HCT116 (cell line): ENCODE measurements around the gene C1QL4. TPM values are rescaled to one million over a fixed set of nuclear protein-coding genes. Genes with fewer than 3 reads are reported as not detected.

Experiments
- ATAC-seq: fragments of 200-7000 bp; cut with Tn5 transposase; 2 replicates; pipeline ENCODE4 v1.9.1; 2020; ENCODE audit warnings: mild to moderate bottlenecking, moderate library complexity
- BruUV-seq: library from RNA; stranded (reverse); fragments of 400-500 nt; replicated peaks from 2 replicates; lab custom pipeline; 2021; lab: Mats Ljungman, UMichigan
- CTCF ChIA-PET: fragments of 300-600 bp; sonication (Branson Sonifier 250); formaldehyde crosslinking; loops from one replicate; lab custom pipeline; 2021; ENCODE audit warnings: antibody characterized with exemption; lab: Charles Lee
- POLR2A ChIA-PET: fragments of 300-600, 350-600 bp; sonication (Branson Sonifier 250); formaldehyde crosslinking; loops from one replicate; lab custom pipeline; 2021; ENCODE audit warnings: antibody characterized with exemption; lab: Charles Lee
- RAD21 ChIA-PET, 2 experiments: fragments of 300-600 bp; sonication (Branson Sonifier 250); formaldehyde crosslinking; loops; one replicate each; lab custom pipeline; 2023; ENCODE audit warnings: low total read pairs in 2 of 2; ENCODE audit not compliant: uncharacterized antibody in 2 of 2, unreplicated experiment in 2 of 2, low non-redundant PET in 1 of 2; lab: Charles Lee
- DNase-seq: peaks from one replicate; pipeline ENCODE4 v3.0.0-alpha.2; 2010; ENCODE audit warnings: low read depth, low spot score
- H2AFZ ChIP-seq: fragments of 200-600 bp; shearing (Covaris generic), sonication (generic); 2 replicates; pipeline ENCODE4 v1.6.1; 2017; ENCODE audit warnings: low read depth, mixed run types, mixed read lengths, antibody characterized with exemption, low read length; ENCODE audit not compliant: poor library complexity, severe bottlenecking
- H3K27ac ChIP-seq: 2 replicates; pipeline ENCODE4 v1.5.1; 2012; ENCODE audit warnings: low read depth, low read length
- H3K27me3 ChIP-seq: fragments of 200-600 bp; sonication (generic); 2 replicates; pipeline ENCODE4 v1.6.1; 2016; ENCODE audit warnings: mixed run types, low read length, mixed read lengths; ENCODE audit not compliant: insufficient read depth
- H3K36me3 ChIP-seq, 2 experiments: fragments of 200-500 bp in 1 of 2; fragments of 200-600 bp in 1 of 2; sonication (Bioruptor generic) in 1 of 2; sonication (generic) in 1 of 2; 2 replicates each; pipeline versions ENCODE4 v1.5.1 to v1.6.1; 2014 to 2016; ENCODE audit warnings: low read length in 2 of 2, inconsistent platforms in 1 of 2, mixed read lengths in 1 of 2, mixed run types in 1 of 2; ENCODE audit not compliant: insufficient read depth in 2 of 2, control insufficient read depth in 1 of 2
- H3K4me1 ChIP-seq, 2 experiments: fragments of 200-600 bp in 1 of 2; sonication (generic) in 1 of 2; 2 replicates each; pipeline versions ENCODE4 v1.5.1 to v1.6.1; 2012 to 2017; ENCODE audit warnings: low read length in 2 of 2, inconsistent platforms in 1 of 2, mild to moderate bottlenecking in 1 of 2, mixed read lengths in 1 of 2, mixed run types in 1 of 2, moderate library complexity in 1 of 2; ENCODE audit not compliant: insufficient read depth in 2 of 2, control insufficient read depth in 1 of 2
- H3K4me2 ChIP-seq: fragments of 200-600 bp; sonication (generic); 2 replicates; pipeline ENCODE4 v1.6.1; 2017; ENCODE audit warnings: mixed run types, low read length, mixed read lengths
- H3K4me3 ChIP-seq, 2 experiments: fragments of 200-600 bp in 1 of 2; sonication (generic) in 1 of 2; replicated peaks in 1 of 2; 2 replicates each; pipeline ENCODE4 v1.5.1; 2011 to 2016; ENCODE audit warnings: low read length in 2 of 2, control low read depth in 1 of 2, low read depth in 1 of 2, mild to moderate bottlenecking in 1 of 2, mixed read lengths in 1 of 2, mixed run types in 1 of 2
- H3K79me2 ChIP-seq: fragments of 200-600 bp; sonication (generic); 2 replicates; pipeline ENCODE4 v1.6.1; 2017; ENCODE audit warnings: mild to moderate bottlenecking, mixed run types, low read length, moderate library complexity, mixed read lengths; ENCODE audit not compliant: insufficient read depth
- H3K9ac ChIP-seq: fragments of 200-600 bp; sonication (generic); 2 replicates; pipeline ENCODE4 v1.6.1; 2016; ENCODE audit warnings: low read length, mixed read lengths
- H3K9me2 ChIP-seq: fragments of 200-600 bp; sonication (generic), shearing (Covaris generic); 2 replicates; pipeline ENCODE4 v1.6.1; 2017; ENCODE audit warnings: mixed run types, mild to moderate bottlenecking, moderate library complexity; ENCODE audit not compliant: insufficient read depth
- H3K9me3 ChIP-seq, 2 experiments: fragments of 200-500 bp in 1 of 2; fragments of 200-600 bp in 1 of 2; sonication (Bioruptor generic) in 1 of 2; sonication (generic) in 1 of 2; 2 replicates each; pipeline ENCODE4 v1.6.1; 2014 to 2017; ENCODE audit warnings: low read length in 2 of 2, mixed read lengths in 2 of 2, inconsistent platforms in 1 of 2, low read depth in 1 of 2, mild to moderate bottlenecking in 1 of 2, mixed run types in 1 of 2, moderate library complexity in 1 of 2; ENCODE audit not compliant: control insufficient read depth in 1 of 2, insufficient read depth in 1 of 2
- H4K20me1 ChIP-seq: fragments of 200-600 bp; sonication (generic), shearing (Covaris generic); 2 replicates; pipeline ENCODE4 v1.6.1; 2017; ENCODE audit warnings: mixed run types, mild to moderate bottlenecking, moderate library complexity; ENCODE audit not compliant: insufficient read depth
- EGR1 ChIP-seq: IDR thresholded peaks from 2 replicates; pipeline ENCODE4 v1.6.1; 2012; ENCODE audit warnings: low read depth
- JUND ChIP-seq: IDR thresholded peaks from 2 replicates; pipeline ENCODE4 v1.6.1; 2012
- POLR2AphosphoS5 ChIP-seq: IDR thresholded peaks from 2 replicates; pipeline ENCODE4 v1.6.1; 2011; ENCODE audit warnings: mild to moderate bottlenecking, low read depth, low read length, moderate library complexity
- intact Hi-C: fragments of 100-400 bp; cut with micrococcal nuclease; formaldehyde crosslinking; loops from 2 replicates; pipeline ENCODE4 v1.10.0; 2022
- total RNA-seq: library from RNA; stranded (reverse); gene quantifications from one replicate; pipeline ENCODE4 v1.2.1, GENCODE V29; 2021; ENCODE audit not compliant: unreplicated experiment
- TF ChIP-seq, protein P1 (sequence below): IDR thresholded peaks from 2 replicates; pipeline ENCODE4 v1.6.1; 2012

The C1QL4 gene
- total RNA-seq, 1 experiment from 2014 or later: 8.1 TPM

DNA sequence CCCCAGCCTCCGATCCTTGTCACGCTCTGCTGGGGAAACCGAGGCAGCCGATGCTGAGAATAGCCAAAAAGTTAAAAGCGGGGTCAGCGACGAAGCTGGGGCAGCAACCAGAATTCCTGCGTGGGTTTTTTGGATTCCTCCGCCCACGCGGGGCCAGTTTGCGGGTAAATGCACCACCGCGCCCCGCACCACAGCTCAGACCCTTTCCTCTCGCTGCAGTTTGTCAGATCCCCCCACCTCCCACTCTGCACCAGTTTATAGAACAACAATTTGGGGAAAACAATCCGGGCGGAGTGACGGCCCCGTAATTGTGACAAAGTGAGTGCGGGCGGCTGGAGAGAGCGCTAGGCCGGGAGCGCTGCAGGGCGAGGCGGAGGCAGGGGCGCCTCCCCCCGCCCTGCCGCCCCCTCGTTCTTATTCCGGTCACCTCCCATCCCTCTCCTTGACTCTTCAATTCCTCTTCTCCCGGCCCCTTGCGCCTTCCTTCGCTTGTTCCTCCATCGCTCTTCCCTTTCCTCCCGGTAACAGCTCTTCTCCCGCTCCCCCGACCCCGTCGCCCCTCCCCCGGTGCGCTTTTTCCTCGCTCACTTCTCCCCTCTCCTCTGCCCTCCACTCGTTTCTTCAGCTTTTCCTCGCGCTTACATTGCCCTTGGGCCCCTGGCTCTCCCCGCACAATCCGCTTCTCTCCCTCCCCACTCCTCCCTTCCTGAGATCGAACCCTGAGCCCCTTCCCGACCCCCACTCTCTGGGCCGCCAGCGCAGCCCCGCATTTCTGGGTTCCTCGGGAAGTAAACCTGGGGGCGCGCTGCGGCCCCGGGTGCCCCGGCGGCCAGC, 9.1 kb upstream of the C1QL4 start:
- DNase-seq (no peak), ATAC-seq (no peak)
- H3K79me2 ChIP-seq: peaks cover 4% of the 10 kb centered on the region; the same call in 1 of the 2 replicates
- peak overlapping the region in 1 of 2 experiments; percentile 73; a peak in 2 of 4 replicates for H3K4me3 ChIP-seq
- peaks cover 0 to 3% of the 10 kb centered on the region in 2 experiments; a peak in 1 of 4 replicates for H3K36me3 ChIP-seq
- no peaks in the 10 kb centered on the region for H3K9me3 ChIP-seq
- H3K9me2 ChIP-seq: no peaks in the 10 kb centered on the region
- CTCF ChIA-PET: interaction anchor here (1.4 to 4.2 kb wide), 8 partner anchors 9 to 235 kb away, joined by 5 to 74 read pairs (median 26); partner anchors contain the start of genes C1QL4 and TROAP
- peaks cover 37 to 53% of the 10 kb centered on the region in 2 experiments for H3K4me1 ChIP-seq
- POLR2A ChIA-PET: interaction anchor here (0.8 kb wide), 1 partner anchor 82 kb away, joined by 5 read pairs; no protein-coding TSS in a partner anchor
- no peak overlapping the region; the same call in 1 of the 2 replicates for H3K27ac ChIP-seq
- no peak overlapping the region for H2AFZ ChIP-seq
- H3K4me2 ChIP-seq: peak overlapping the region; percentile 88
- no peaks in the 10 kb centered on the region for H3K27me3 ChIP-seq
- RAD21 ChIA-PET: no interaction called here
- H3K9ac ChIP-seq: peak overlapping the region; percentile 79; the same call in 1 of the 2 replicates
- BruUV-seq: no TSS peak
- TF ChIP-seq, protein P1, sequence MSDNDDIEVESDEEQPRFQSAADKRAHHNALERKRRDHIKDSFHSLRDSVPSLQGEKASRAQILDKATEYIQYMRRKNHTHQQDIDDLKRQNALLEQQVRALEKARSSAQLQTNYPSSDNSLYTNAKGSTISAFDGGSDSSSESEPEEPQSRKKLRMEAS: no peak
- no peak for TF ChIP-seq EGR1
- TF ChIP-seq POLR2AphosphoS5: no peak
- no peaks in the 10 kb centered on the region for H4K20me1 ChIP-seq
- intact Hi-C loops: no loop called here

- Histone ChIP-seq H3K9me3 (no peaks in the 10 kb centered on the region), H3K4me3 (no peak overlapping the region), H3K9ac (no peak overlapping the region), H3K79me2 (peaks cover 4% of the 10 kb centered on the region; the same call in 1 of the 2 replicates), H2AFZ (no peak overlapping the region), H3K9me2 (no peaks in the 10 kb centered on the region), H3K27ac (no peak overlapping the region; the same call in 1 of the 2 replicates), H4K20me1 (no peaks in the 10 kb centered on the region), H3K4me2 (no peak overlapping the region), H3K27me3 (no peaks in the 10 kb centered on the region), H3K36me3 (no peaks in the 10 kb centered on the region), H3K4me1 (peaks cover 35 to 54% of the 10 kb centered on the region in 2 experiments)
- POLR2A ChIA-PET: no interaction called here
- TF ChIP-seq JUND (no peak), EGR1 (no peak)
- DNase-seq (no peak), ATAC-seq (no peak)
- CTCF ChIA-PET: interaction anchor here (2.6 to 3.1 kb wide), 2 partner anchors 48 to 55 kb away, joined by 23 to 44 read pairs; no protein-coding TSS in a partner anchor
- RAD21 ChIA-PET: no interaction called here
- no TSS peak for BruUV-seq
- intact Hi-C loops: no loop called here
Observed at GRCh38 chr12:49345051-49345824, 8.2 kb upstream of the C1QL4 start.
